Breast epithelium (tissue), 3 donors: ENCODE data around the gene IL19.

ENCODE experiments used
- CTCF ChIP-seq, 3 donors: fragments of 450-650 bp; IDR thresholded peaks; one replicate each; pipeline ENCODE4 v1.5.1; 2016 to 2017; ENCODE audit warnings: antibody characterized with exemption in 3 of 3, mild to moderate bottlenecking in 3 of 3, moderate library complexity in 3 of 3
- POLR2A ChIP-seq: fragments of 450-650 bp; IDR thresholded peaks from one replicate; pipeline ENCODE4 v1.6.1; 2016; ENCODE audit warnings: antibody characterized with exemption, mild to moderate bottlenecking, moderate library complexity
- POLR2AphosphoS5 ChIP-seq, 3 donors: sonication (generic); formaldehyde crosslinking; IDR thresholded peaks; one replicate each; pipeline ENCODE4 v1.6.1; 2017; ENCODE audit warnings: antibody characterized with exemption in 3 of 3

GRCh38 chr1:206771338-206771692, 742 bp downstream of the IL19 start:
- no peak for TF ChIP-seq POLR2A
- no peak for TF ChIP-seq CTCF (IDR thresholded peaks at IDR 0.05)
- no peak for TF ChIP-seq POLR2AphosphoS5 (IDR thresholded peaks at IDR 0.05)
